Measurements from ENCODE around the gene ATP4B. TPM values are rescaled to one million over a fixed set of nuclear protein-coding genes. Genes with fewer than 3 reads are reported as not detected.

Gene ATP4B
- total RNA-seq, 2 donors from 2014 or later = not detected

DNA sequence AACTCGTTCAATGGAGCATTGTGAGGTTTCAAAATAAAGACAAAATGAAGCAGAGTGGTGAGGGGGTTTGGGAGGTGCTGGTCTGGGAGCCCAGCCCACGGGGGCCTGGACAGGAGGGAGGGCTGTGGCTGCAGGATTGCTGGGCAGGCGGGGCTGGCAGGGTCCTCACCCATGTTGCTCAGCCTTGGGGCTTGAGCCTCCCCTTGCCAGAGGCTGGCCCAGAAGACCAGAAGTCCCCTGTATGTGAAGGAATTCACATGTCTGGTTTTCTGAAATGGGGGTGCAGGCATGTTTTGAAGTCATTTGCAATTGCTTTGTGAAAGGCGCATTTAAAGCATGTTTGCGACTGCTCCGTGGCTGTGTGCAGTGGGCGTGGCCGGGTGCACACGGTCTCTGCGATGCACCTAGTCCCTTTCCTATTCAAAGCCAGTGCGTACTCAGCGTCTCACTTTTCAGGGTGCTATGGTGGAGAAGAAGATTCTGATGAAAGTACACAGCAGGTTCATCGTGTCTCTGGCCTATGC is 11.3 kb upstream of the ATP4B start:
- no peak for TF ChIP-seq CTCF (IDR thresholded peaks at IDR 0.05)
- Histone ChIP-seq H3K4me1 (no peaks in the 10 kb centered on the region), H3K36me3 (no peaks in the 10 kb centered on the region), H3K9ac (ENCODE audit: low read depth in 2 of 2, low read length in 2 of 2) (no peak overlapping the region), H3K9me3 (no peaks in the 10 kb centered on the region), H3K4me3 (no peak overlapping the region), H3K27ac (no peak overlapping the region), H3K27me3 (no peaks in the 10 kb centered on the region)
- intact Hi-C loops (cut with DNase I) = no loop called here
- DNase-seq = no peak

GRCh38 chr13:113668491-113668971 is 10.5 kb upstream of the ATP4B start:
- H3K4me1 ChIP-seq = no peaks in the 10 kb centered on the region
- intact Hi-C loops (cut with DNase I) = no loop called here
- no peak for DNase-seq
- H3K4me3 ChIP-seq = no peak overlapping the region
- no peak for TF ChIP-seq CTCF (IDR thresholded peaks at IDR 0.05)
- no peaks in the 10 kb centered on the region for H3K27me3 ChIP-seq
- H3K9me3 ChIP-seq = no peaks in the 10 kb centered on the region
- no peak overlapping the region for H3K27ac ChIP-seq
- H3K9ac ChIP-seq (ENCODE audit: low read depth in 2 of 2, low read length in 2 of 2) = no peak overlapping the region
- no peaks in the 10 kb centered on the region for H3K36me3 ChIP-seq

DNA sequence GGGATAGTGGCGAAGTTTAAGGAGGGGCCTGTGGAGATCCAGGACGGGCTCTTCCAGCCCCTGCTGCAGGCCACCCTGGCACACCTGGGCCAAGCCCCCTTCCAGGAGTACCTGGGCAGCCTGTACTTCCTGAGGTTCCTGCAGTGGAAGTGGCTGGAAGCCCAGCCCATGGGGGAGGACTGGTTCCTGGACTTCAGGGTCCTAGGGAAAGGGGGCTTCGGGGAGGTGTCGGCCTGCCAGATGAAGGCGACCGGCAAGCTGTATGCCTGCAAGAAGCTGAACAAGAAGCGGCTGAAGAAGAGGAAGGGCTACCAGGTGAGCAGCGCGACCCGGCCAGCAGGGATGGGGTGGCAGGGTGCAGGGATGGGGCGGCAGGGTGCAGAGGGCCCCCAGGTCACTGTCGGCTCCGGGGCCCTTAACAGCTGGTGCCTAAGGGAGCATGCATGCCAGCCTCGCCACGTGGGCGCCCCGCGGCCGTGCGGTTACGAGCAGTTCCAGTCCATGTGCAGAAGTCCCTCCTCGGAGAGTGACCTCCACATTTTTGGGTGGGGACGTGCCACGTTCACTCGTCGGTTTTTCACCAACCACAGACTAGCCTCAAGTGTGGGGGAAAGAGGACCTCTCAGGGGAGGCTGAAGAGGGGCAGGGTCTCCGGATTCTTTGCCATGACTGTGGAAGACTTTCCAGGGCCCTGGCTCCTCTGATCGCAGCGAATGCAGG is 9.9 kb upstream of the ATP4B start:
- intact Hi-C loops (cut with DNase I) = no loop called here
- no peak overlapping the region for H3K27ac ChIP-seq
- no peak overlapping the region for H3K4me3 ChIP-seq
- no peak for TF ChIP-seq CTCF (IDR thresholded peaks at IDR 0.05)
- DNase-seq = no peak
- no peaks in the 10 kb centered on the region for H3K4me1 ChIP-seq
- no peak overlapping the region for H3K9ac ChIP-seq (ENCODE audit: low read depth in 2 of 2, low read length in 2 of 2)
- H3K27me3 ChIP-seq = no peaks in the 10 kb centered on the region
- H3K36me3 ChIP-seq = no peaks in the 10 kb centered on the region
- H3K9me3 ChIP-seq = no peaks in the 10 kb centered on the region

- Histone ChIP-seq H3K9me3 (no peaks in the 10 kb centered on the region), H3K27me3 (no peaks in the 10 kb centered on the region), H3K36me3 (no peaks in the 10 kb centered on the region), H3K4me1 (no peaks in the 10 kb centered on the region), H3K9ac (ENCODE audit: low read depth in 2 of 2, low read length in 2 of 2) (no peak within 1 kb of the TSS), H3K4me3 (no peak within 1 kb of the TSS), H3K27ac (no peak within 1 kb of the TSS)
- intact Hi-C loops (cut with DNase I) = no loop called here
- DNase-seq = no peak
- TF ChIP-seq CTCF (IDR thresholded peaks at IDR 0.05) = no peak
Observed at GRCh38 chr13:113666951-113667701, 9.1 kb upstream of the ATP4B start, which contains the start of gene GRK1. TSS of gene GRK1 (plus strand) at chr13:113667219. CDS start at chr13:113667387, 168 bp downstream.

DNA sequence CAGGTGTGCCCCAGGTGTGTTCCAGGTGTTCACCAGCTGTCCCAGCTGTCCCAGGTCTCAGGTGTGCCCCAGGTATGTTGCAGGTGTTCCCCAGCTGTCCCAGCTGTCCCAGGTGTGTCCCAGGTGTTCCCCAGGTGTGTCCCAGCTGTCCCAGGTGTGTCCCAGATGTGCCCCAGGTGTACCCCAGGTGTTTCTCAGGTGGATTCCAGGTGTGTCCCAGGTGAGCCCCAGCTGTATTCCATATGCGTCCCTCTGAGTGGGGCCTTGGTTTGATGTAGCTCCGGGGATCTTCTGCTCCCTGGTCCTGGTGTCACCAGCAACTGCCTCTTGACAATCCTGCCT is 8.3 kb upstream of the ATP4B start:
- DNase-seq = no peak
- intact Hi-C loops (cut with DNase I) = no loop called here
- Histone ChIP-seq H3K9ac (ENCODE audit: low read depth in 2 of 2, low read length in 2 of 2) (no peak overlapping the region), H3K36me3 (no peaks in the 10 kb centered on the region), H3K9me3 (no peaks in the 10 kb centered on the region), H3K27me3 (no peaks in the 10 kb centered on the region), H3K4me3 (no peak overlapping the region), H3K4me1 (no peaks in the 10 kb centered on the region), H3K27ac (no peak overlapping the region)
- TF ChIP-seq CTCF (IDR thresholded peaks at IDR 0.05) = no peak

Data from colonic mucosa (tissue), 4 donors.